ENCODE data around the gene BCL10.

GRCh38 chr1:85229574-85230097 is 46.8 kb downstream of the BCL10 start:
- TF ChIP-seq, protein P1, sequence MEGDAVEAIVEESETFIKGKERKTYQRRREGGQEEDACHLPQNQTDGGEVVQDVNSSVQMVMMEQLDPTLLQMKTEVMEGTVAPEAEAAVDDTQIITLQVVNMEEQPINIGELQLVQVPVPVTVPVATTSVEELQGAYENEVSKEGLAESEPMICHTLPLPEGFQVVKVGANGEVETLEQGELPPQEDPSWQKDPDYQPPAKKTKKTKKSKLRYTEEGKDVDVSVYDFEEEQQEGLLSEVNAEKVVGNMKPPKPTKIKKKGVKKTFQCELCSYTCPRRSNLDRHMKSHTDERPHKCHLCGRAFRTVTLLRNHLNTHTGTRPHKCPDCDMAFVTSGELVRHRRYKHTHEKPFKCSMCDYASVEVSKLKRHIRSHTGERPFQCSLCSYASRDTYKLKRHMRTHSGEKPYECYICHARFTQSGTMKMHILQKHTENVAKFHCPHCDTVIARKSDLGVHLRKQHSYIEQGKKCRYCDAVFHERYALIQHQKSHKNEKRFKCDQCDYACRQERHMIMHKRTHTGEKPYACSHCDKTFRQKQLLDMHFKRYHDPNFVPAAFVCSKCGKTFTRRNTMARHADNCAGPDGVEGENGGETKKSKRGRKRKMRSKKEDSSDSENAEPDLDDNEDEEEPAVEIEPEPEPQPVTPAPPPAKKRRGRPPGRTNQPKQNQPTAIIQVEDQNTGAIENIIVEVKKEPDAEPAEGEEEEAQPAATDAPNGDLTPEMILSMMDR (IDR thresholded peaks at IDR 0.05), result no peak
- no peak for TF ChIP-seq POLR2A (IDR thresholded peaks at IDR 0.05)

All from uterus (tissue), 2 donors.